K562 (cell line): ENCODE results near the gene CRYBG2. TPM values are rescaled to one million over a fixed set of nuclear protein-coding genes. Genes with fewer than 3 reads are reported as not detected.

Experiments
- CBFB ChIP-seq: sonication (generic); formaldehyde crosslinking; IDR thresholded peaks from 2 replicates; pipeline ENCODE4 v1.4.0; 2020; ENCODE audit warnings: mild to moderate bottlenecking, missing genetic modification reagents
- CHD4 ChIP-seq: fragments of 200-600 bp; sonication (generic); IDR thresholded peaks from 3 replicates; pipeline ENCODE4 v1.6.1; 2012; ENCODE audit warnings: low read depth, mild to moderate bottlenecking, mixed read lengths, low read length, inconsistent platforms; ENCODE audit not compliant: insufficient read depth, insufficient replicate concordance, poor library complexity, severe bottlenecking
- CTCF ChIP-seq, 3 experiments: IDR thresholded peaks in 2 of 3; conservative IDR thresholded peaks in 1 of 3; 2 replicates each; pipeline ENCODE4 v1.5.1; 2011 to 2012; ENCODE audit warnings: low read length in 3 of 3, mild to moderate bottlenecking in 3 of 3, control low read depth in 2 of 3, improper control_type of control experiment in 1 of 3, inconsistent platforms in 1 of 3, low read depth in 1 of 3, mixed read lengths in 1 of 3, moderate library complexity in 1 of 3; ENCODE audit not compliant: insufficient read depth in 2 of 3
- E4F1 ChIP-seq: fragments of 250-450 bp; sonication (Bioruptor Pico); IDR thresholded peaks from 2 replicates; pipeline ENCODE4 v1.5.0; 2021; ENCODE audit warnings: mild to moderate bottlenecking, borderline replicate concordance
- PYGO2 ChIP-seq: fragments of 450-650 bp; IDR thresholded peaks from 2 replicates; pipeline ENCODE4 v1.6.1; 2016; ENCODE audit warnings: mild to moderate bottlenecking, missing genetic modification characterization, moderate library complexity, missing compliant biosample characterization
- RNF219 ChIP-seq: fragments of 250-450 bp; sonication (Bioruptor Pico); IDR thresholded peaks from 2 replicates; pipeline ENCODE4 v1.5.0; 2022; ENCODE audit warnings: mild to moderate bottlenecking
- SMAD4 ChIP-seq: fragments of 250-450 bp; sonication (Bioruptor Pico); conservative IDR thresholded peaks from 2 replicates; pipeline ENCODE4 v1.8.0; 2021; ENCODE audit warnings: inconsistent platforms, mild to moderate bottlenecking, moderate library complexity
- STAG1 ChIP-seq: sonication (generic); formaldehyde crosslinking; IDR thresholded peaks from 2 replicates; pipeline ENCODE4 v1.5.0; 2020; ENCODE audit warnings: missing genetic modification reagents, borderline replicate concordance
- TGIF2 ChIP-seq: sonication (generic); formaldehyde crosslinking; IDR thresholded peaks from 2 replicates; pipeline ENCODE4 v1.8.1; 2022; ENCODE audit warnings: mild to moderate bottlenecking, missing genetic modification reagents, moderate library complexity
- ZBTB11 ChIP-seq, 3 experiments: fragments of 200-800 bp in 1 of 3; fragments of 250-450 bp in 1 of 3; fragments of 450-650 bp in 1 of 3; sonication (Bioruptor Pico) in 1 of 3; sonication (Bioruptor generic) in 1 of 3; formaldehyde crosslinking in 1 of 3; IDR thresholded peaks; 2 replicates each; pipeline versions ENCODE4 v1.6.1 to v1.8.0; 2016 to 2022; ENCODE audit warnings: mild to moderate bottlenecking in 2 of 3, missing genetic modification characterization in 2 of 3, missing compliant biosample characterization in 1 of 3, moderate library complexity in 1 of 3
- ZNF75A ChIP-seq: fragments of 450-650 bp; formaldehyde crosslinking; IDR thresholded peaks from 2 replicates; pipeline ENCODE4 v1.4.0; 2020; ENCODE audit warnings: mild to moderate bottlenecking
- ZNF764 ChIP-seq: fragments of 250-450 bp; sonication (Bioruptor Pico); IDR thresholded peaks from 2 replicates; pipeline ENCODE4 v1.4.0; 2020; ENCODE audit warnings: low read depth, mild to moderate bottlenecking, moderate library complexity
- polyA plus RNA-seq, 8 experiments: library from polyadenylated mRNA; depleted of rRNA in 4 of 8; stranded (reverse) in 5 of 8; unstranded in 3 of 8; fragments of >200 nt; fragmentation: Nextera tagmentation in 2 of 8; fragmentation: Illumina TruSeq in 1 of 8; extraction: Ambion mirVana in 2 of 8; extraction: Trizol in 1 of 8; gene quantifications; 2 replicates each; pipeline versions ENCODE4 v1.2.1 to v1.2.3, GENCODE V29; 2011 to 2014; ENCODE audit warnings: inconsistent platforms in 1 of 8, missing spikeins in 1 of 8
- total RNA-seq, 7 experiments: library from RNA; depleted of rRNA in 6 of 7; stranded (reverse); fragments of >200 nt in 6 of 7; fragmentation: Illumina TruSeq in 2 of 7; extraction: Trizol in 2 of 7; gene quantifications; 2 replicates each; pipeline versions ENCODE4 v1.2.1 to v1.2.3, GENCODE V29; 2011 to 2021; ENCODE audit warnings: low replicate concordance in 1 of 7

CRYBG2 gene
- total and polyA plus RNA-seq, 9 of the 15 experiments (the other 6 are each of a cell fraction or from before 2014, with no cell fraction given) = 0.39 to 8.5 (median 3.7) TPM

- TF ChIP-seq STAG1 (peak; percentile 74; the same call in 1 of the 2 replicates), RNF219 (CRISPR knock-in tag) (no peak), TGIF2 (CRISPR knock-in tag) (no peak), ZNF75A (CRISPR knock-in tag) (no peak), CHD4 (no peak), E4F1 (CRISPR knock-in tag) (no peak), CTCF (IDR thresholded peaks at IDR 0.05 in 2 of 3, conservative IDR thresholded peaks at IDR 0.05 in 1 of 3; ENCODE audit: insufficient read depth in 2 of 3, low read depth in 1 of 3, low read length in 3 of 3) (peak; percentile 96 to 98 (median 97)), ZNF764 (CRISPR knock-in tag) (no peak), PYGO2 (tag) (no peak), SMAD4 (CRISPR knock-in tag) (peak; percentile 48; the same call in 1 of the 2 replicates), CBFB (no peak), ZBTB11 (CRISPR knock-in tag; IDR thresholded peaks at IDR 0.05) (no peak)
These were observed 32.5 kb downstream of the CRYBG2 start (continued) for GRCh38 chr1:26321315-26322041.
